NCI-H1694 treated with DMSO at 0.1 percent for 48 hours (cell line): Measurements from ENCODE around the gene CSF3.
"Not testable (repeated sequence)": the region's sequence is repeated elsewhere in the genome, so short reads cannot be mapped to it uniquely, and the experiment has no call there.

ENCODE experiments used
- DNase-seq: peaks from one replicate; lab custom pipeline; 2025; lab: John Stamatoyannopoulos, UW

CSF3 gene

DNA sequence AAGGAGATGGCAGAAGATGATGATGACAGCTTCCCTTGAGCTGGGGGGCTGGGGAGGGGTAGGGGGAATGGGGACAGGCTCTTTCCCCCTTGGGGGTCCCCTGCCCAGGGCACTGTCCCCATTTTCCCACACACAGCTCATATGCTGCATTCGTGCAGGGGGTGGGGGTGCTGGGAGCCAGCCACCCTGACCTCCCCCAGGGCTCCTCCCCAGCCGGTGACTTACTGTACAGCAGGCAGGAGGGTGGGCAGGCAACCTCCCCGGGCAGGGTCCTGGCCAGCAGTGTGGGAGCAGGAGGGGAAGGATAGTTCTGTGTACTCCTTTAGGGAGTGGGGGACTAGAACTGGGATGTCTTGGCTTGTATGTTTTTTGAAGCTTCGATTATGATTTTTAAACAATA, 17.7 kb upstream of the CSF3 start:
- DNase-seq, result no peak

DNA sequence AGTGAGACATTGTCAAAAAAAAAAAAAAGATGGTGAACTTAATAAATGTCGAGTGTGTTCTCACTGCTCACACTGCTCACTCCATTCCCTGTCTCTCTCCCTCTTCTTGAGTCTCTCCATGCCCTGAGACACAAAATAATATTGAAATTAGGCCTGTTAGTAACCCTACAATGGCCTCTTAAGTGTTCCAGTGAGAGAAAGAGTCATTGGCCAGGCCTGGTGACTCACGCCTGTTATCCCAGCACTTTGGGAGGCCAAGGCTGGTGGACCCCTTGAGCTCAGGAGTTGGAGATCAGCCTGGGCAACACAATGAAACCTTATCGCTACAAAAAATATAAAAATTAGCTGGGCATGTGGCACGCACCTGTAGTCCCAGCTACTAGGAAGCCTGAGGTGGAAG, 16.2 kb upstream of the CSF3 start:
- DNase-seq, result no peak

DNA sequence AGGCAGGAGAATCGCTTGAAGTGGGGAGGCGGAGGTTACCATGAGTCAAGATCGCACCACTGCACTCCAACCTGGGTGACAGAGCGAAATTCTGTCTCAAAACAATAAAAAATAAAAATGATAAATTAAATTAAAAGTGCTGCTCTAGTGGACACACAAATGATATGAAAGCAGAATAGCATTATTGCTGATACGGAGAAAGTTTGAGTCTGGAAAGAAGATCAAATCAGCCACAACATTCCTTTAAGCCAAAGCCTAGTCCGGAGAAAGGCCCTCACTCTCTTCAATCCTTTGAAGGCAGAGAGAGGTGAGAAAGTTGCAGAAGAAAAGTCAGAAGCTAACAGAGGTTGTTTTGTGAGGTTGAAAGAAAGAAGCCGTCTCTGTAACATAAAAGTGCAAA, 15.1 kb upstream of the CSF3 start:
- no peak for DNase-seq

DNA sequence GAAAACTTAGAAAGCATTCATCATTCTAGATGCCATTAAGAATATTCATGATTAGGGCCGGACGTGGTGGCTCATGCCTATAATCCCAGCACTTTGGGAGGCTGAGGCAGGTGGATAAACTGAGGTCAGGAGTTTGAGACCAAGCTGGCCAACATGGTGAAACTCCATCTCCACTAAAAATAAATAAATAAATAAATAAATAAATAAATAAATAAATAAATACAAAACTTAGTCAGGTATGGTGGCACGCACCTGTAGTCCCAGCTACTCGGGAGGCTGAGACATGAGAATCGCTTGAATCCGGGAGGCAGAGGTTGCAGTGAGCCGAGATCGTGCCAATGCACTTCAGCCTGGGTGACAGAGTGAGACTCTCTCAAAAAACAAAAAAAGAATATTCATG, 13.9 kb upstream of the CSF3 start:
- DNase-seq, result not testable (repeated sequence)

DNA sequence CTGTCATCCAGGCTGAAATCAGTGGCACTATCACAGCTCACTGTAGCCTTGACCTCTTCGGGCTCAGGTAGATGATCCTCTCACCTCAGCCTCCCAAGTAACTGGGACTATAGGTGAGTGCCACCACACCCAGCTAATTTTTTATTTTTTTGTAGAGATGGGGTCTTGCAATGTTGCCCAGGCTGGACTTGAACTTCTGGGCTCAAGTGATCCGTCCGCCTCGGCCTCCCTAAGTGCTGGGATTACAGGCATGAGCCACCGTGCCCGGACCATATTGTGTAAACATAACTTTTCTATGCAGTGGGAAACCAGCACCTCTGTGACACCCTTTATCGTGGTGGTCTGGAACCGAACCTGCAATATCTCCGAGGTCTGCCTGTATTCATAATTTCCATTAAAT, 11.2 kb upstream of the CSF3 start:
- DNase-seq, result no peak

GRCh38 chr17:40004712-40005111, 10.5 kb upstream of the CSF3 start:
- DNase-seq, result no peak

DNA sequence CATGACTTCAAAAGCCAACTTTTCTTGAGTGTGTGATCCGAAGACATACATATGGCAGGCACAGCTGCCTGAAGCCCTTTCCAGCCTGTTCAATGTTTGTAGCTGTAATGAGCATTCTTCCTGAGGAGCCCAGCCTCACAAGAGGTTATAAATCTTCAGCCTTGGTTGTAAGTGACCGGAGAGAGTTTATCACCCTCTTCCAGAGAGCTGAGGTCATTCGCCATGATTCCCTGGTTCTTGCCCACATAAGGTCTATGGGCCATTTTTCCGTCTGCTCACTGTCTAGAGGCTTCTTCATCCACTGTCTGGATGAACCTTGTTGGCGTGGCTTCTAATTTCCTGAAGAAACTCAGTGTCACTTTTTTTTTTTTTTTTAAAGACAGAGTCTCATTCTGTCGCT, 9.7 kb upstream of the CSF3 start:
- DNase-seq, result no peak

DNA sequence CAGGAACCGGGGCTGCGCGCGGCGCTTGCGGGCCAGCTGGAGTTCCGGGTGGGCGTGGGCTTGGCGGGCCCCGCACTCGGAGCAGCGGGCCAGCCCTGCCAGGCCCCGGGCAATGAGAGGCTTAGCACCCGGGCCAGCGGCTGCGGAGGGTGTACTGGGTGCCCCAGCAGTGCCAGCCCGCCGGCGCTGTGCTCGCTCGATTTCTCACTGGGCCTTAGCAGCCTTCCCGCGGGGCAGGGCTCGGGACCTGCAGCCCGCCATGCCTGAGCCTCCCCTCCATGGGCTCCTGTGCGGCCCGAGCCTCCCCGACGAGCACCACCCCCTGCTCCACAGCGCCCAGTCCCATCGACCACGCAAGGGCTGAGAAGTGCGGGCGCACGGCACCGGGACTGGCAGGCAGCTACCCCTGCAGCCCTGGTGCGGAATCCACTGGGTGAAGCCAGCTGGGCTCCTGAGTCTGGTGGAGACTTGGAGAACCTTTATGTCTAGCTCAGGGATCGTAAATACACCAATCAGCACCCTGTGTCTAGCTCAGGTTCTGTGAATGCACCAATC, 4.2 kb upstream of the CSF3 start:
- not testable (repeated sequence) for DNase-seq

DNA sequence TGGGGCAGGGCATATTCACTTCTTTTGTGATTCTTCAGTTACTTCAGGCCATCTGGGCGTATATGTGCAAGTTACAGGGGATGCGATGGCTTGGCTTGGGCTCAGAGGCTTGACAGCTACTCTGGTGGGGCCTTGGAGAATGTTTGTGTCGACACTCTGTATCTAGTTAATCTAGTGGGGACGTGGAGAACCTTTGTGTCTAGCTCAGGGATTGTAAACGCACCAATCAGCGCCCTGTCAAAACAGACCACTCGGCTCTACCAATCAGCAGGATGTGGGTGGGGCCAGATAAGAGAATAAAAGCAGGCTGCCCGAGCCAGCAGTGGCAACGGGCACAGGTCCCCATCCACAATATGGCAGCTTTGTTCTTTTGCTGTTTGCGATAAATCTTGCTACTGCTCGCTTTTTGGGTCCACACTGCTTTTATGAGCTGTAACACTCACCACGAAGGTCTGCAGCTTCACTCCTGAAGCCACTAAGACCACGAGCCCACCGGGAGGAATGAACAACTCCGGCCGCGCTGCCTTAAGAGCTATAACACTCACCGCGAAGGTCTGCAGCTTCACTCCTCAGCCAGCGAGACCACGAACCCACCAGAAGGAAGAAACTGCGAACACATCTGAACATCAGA, 3.1 kb upstream of the CSF3 start:
- not testable (repeated sequence) for DNase-seq

DNA sequence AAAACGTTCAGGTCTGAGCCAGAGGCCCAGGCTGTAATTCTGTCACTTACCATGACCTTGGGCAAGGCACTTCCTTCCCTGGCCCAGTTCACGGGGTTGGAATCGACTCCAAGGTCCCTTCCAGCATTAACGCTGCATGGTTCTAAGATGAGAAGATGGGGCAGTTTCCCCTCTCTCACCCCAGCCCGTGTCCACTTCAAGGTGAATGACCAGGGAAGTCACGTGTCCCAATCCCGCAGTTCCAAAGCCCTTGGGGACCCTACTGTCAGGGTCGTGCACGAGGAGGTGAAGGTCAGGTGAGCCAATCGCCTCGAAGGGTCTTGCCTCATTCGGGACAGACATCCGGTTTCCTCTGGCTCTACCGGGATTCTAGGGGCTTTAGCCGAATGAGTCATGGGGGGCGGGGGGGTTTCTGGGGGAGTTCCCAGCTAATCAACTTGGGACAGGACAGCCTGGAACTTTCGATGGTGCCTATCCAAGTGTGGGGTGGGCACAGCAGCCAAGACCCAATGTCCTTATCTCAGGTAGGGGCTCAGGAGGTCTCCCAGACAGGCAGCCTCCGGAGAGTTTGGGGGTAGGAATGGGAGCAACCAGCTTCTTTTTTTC, 762 bp upstream of the CSF3 start:
- DNase-seq, result no peak

DNA sequence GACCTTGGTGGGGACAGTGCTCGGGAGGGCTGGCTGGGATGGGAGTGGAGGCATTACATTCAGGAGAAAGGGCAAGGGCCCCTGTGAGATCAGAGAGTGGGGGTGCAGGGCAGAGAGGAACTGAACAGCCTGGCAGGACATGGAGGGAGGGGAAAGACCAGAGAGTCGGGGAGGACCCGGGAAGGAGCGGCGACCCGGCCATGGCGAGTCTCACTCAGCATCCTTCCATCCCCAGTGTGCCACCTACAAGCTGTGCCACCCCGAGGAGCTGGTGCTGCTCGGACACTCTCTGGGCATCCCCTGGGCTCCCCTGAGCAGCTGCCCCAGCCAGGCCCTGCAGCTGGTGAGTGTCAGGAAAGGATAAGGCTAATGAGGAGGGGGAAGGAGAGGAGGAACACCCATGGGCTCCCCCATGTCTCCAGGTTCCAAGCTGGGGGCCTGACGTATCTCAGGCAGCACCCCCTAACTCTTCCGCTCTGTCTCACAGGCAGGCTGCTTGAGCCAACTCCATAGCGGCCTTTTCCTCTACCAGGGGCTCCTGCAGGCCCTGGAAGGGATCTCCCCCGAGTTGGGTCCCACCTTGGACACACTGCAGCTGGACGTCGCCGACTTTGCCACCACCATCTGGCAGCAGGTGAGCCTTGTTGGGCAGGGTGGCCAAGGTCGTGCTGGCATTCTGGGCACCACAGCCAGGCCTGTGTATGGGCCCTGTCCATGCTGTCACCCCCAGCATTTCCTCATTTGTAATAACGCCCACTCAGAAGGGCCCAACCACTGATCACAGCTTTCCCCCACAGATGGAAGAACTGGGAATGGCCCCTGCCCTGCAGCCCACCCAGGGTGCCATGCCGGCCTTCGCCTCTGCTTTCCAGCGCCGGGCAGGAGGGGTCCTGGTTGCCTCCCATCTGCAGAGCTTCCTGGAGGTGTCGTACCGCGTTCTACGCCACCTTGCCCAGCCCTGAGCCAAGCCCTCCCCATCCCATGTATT, 1.1 kb downstream of the CSF3 start:
- DNase-seq, result no peak

GRCh38 chr17:40017422-40018080, 2.3 kb downstream of the CSF3 start:
- no peak for DNase-seq

GRCh38 chr17:40018211-40019121, 3.2 kb downstream of the CSF3 start:
- DNase-seq, result peak; percentile 15

- DNase-seq, result no peak
These were observed 4.1 kb downstream of the CSF3 start for GRCh38 chr17:40019140-40019991.

DNA sequence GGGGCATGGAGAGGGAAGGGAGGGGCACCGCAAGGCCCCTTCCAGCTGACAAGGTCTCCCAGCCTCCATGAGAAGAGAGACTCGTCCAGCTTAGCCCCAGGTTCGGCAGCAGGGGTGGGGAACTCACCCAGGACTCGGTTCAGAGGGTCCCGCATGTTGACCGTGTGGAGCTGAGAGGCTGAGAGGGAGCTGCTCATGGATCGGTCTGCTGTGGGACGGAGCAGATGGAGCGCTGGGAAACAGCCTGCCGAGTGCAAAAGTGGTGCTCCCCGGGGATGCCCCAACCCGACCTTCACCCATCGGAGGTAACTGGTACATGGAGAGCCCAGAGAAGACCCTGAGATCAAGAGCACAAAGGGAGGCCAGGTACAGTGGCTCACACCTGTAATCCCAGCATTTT, 4.9 kb downstream of the CSF3 start:
- no peak for DNase-seq

GRCh38 chr17:40021451-40021971, 6.3 kb downstream of the CSF3 start:
- no peak for DNase-seq

DNA sequence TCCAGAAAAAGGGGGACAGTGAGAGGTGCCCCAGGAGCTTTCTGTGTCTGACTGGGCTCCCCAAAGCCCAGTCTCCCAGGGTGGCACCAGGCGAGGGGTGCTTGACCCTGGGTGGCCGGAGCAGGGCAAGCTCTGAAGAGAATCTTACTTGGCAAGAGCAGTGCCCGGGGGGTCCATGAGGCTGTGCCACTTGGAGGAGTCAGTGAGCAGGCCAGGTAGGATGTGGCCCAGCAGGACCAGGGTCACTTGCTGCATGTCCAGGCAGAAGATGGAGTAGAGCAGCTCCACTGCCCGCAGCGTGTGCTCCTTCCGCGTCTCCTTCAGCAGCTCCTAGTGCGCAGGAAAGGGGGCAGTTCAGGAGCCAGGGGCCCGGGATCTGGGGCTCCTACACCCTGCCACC, 7.3 kb downstream of the CSF3 start:
- DNase-seq, result no peak

GRCh38 chr17:40022961-40023541, 7.8 kb downstream of the CSF3 start:
- no peak for DNase-seq

DNA sequence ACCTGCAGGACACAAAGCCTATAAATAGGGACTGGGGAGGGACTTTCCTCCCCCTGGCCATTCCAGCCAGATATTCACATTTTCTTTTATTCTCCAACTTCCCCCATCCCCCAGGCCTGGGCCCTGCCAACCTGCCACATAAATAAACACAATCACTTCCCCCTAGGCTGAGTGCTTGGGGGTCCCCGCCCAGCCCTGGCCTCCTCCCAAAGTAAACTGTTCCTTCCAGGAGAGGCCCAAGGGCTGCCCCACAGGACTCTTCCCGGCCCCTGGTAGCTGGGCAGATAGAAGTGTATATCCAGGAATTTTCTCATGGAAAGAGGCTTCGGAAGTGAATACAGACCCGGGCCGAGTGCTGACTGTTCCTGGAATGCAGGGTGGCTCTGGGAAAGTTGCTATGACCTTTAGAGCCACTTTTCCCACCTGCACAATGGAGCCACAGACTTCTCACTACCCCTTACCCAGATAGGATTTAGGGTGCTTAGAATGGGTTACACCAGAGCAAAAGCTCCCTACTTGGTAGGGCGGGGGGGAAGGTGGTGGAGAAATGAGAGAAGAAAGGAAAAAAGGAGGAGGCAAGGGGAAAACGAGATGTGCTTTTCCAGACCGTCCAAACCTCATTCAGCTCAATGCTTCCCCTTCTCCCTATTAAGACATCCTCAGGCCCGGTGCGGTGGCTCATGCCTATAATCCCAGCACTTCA, 8.5 kb downstream of the CSF3 start:
- no peak for DNase-seq
